Mesendoderm (in vitro differentiated cells): ENCODE data around the gene RABGAP1L.

ENCODE experiments used
- DNase-seq: peaks from one replicate; pipeline ENCODE4 v3.0.0; 2013
- H2AK5ac ChIP-seq: 2 replicates; pipeline ENCODE4 v1.6.1; 2013; ENCODE audit warnings: low read length, inconsistent platforms
- H2BK120ac ChIP-seq: 2 replicates; pipeline ENCODE4 v1.6.1; 2013; ENCODE audit warnings: low read depth, mild to moderate bottlenecking, low read length, moderate library complexity, mixed read lengths
- H2BK15ac ChIP-seq: replicated peaks from 2 replicates; pipeline ENCODE4 v1.6.1; 2013; ENCODE audit warnings: low read depth, mild to moderate bottlenecking, moderate library complexity
- H2BK5ac ChIP-seq: 2 replicates; pipeline ENCODE4 v1.6.1; 2013; ENCODE audit warnings: low read length, inconsistent platforms
- H3K18ac ChIP-seq: 2 replicates; pipeline ENCODE4 v1.6.1; 2013; ENCODE audit warnings: mild to moderate bottlenecking, low read length, mixed read lengths
- H3K23ac ChIP-seq: one replicate; pipeline ENCODE4 v1.6.1; 2013; ENCODE audit warnings: low read length
- H3K27ac ChIP-seq: 2 replicates; pipeline ENCODE4 v1.5.1; 2013; ENCODE audit warnings: low read depth, mild to moderate bottlenecking, inconsistent platforms, low read length, moderate library complexity
- H3K27me3 ChIP-seq: 2 replicates; pipeline ENCODE4 v1.6.1; 2013; ENCODE audit warnings: low read length, control low read depth, mild to moderate bottlenecking, inconsistent platforms; ENCODE audit not compliant: insufficient read depth, poor library complexity
- H3K36me3 ChIP-seq: 2 replicates; pipeline ENCODE4 v1.6.1; 2013; ENCODE audit warnings: low read length, inconsistent platforms; ENCODE audit not compliant: control insufficient read depth, insufficient read depth
- H3K4ac ChIP-seq: one replicate; pipeline ENCODE4 v1.6.1; 2013; ENCODE audit warnings: low read depth, mild to moderate bottlenecking, low read length, moderate library complexity
- H3K4me1 ChIP-seq: 2 replicates; pipeline ENCODE4 v1.6.1; 2013; ENCODE audit warnings: low read depth, low read length, inconsistent platforms; ENCODE audit not compliant: control insufficient read depth
- H3K4me2 ChIP-seq: 2 replicates; pipeline ENCODE4 v1.6.1; 2013; ENCODE audit warnings: low read length
- H3K4me3 ChIP-seq: 2 replicates; pipeline ENCODE4 v1.5.1; 2013; ENCODE audit warnings: mild to moderate bottlenecking, low read length
- H3K56ac ChIP-seq: one replicate; pipeline ENCODE4 v1.6.1; 2013; ENCODE audit warnings: low read length
- H3K79me1 ChIP-seq: 2 replicates; pipeline ENCODE4 v1.6.1; 2013; ENCODE audit warnings: low read length, inconsistent platforms
- H3K79me2 ChIP-seq: 2 replicates; pipeline ENCODE4 v1.6.1; 2013; ENCODE audit warnings: mild to moderate bottlenecking, low read length; ENCODE audit not compliant: control insufficient read depth, insufficient read depth
- H3K9ac ChIP-seq: 2 replicates; pipeline ENCODE4 v1.6.1; 2013; ENCODE audit warnings: low read length, inconsistent platforms
- H4K5ac ChIP-seq: one replicate; pipeline ENCODE4 v1.6.1; 2013; ENCODE audit warnings: low read length
- H4K8ac ChIP-seq: one replicate; pipeline ENCODE4 v1.6.1; 2013; ENCODE audit warnings: low read depth, mild to moderate bottlenecking, control low read depth, low read length, moderate library complexity
- WGBS: extraction: QIAGEN DNeasy Blood & Tissue Kit; methylation state at CpG from one replicate; pipeline ENCODE4 v1.1.7; 2013; ENCODE audit warnings: low lambda C conversion rate, missing lambda C conversion rate; ENCODE audit not compliant: insufficient coverage; ENCODE audit errors: extremely low coverage; 5-methylcytosine and 5-hydroxymethylcytosine counted together

Gene RABGAP1L

GRCh38 chr1:174922121-174922520 is 762.8 kb downstream of the RABGAP1L start:
- Histone ChIP-seq H3K36me3 (no peaks in the 10 kb centered on the region), H3K23ac (no peak overlapping the region), H3K4me3 (no peak overlapping the region), H2BK15ac (no peak overlapping the region), H4K5ac (no peak overlapping the region), H4K8ac (no peak overlapping the region), H3K79me1 (no peaks in the 10 kb centered on the region), H3K18ac (no peak overlapping the region), H3K56ac (no peak overlapping the region), H3K4me1 (no peaks in the 10 kb centered on the region), H3K4ac (peak overlapping the region; percentile 3), H3K9ac (no peak overlapping the region), H2AK5ac (no peak overlapping the region), H3K4me2 (no peak overlapping the region), H3K27me3 (no peaks in the 10 kb centered on the region), H3K79me2 (no peaks in the 10 kb centered on the region), H2BK120ac (no peak overlapping the region), H2BK5ac (no peak overlapping the region), H3K27ac (no peak overlapping the region)
- no peak for DNase-seq
- no CpG with 5 or more reads among the region's 5 CpGs for WGBS

DNA sequence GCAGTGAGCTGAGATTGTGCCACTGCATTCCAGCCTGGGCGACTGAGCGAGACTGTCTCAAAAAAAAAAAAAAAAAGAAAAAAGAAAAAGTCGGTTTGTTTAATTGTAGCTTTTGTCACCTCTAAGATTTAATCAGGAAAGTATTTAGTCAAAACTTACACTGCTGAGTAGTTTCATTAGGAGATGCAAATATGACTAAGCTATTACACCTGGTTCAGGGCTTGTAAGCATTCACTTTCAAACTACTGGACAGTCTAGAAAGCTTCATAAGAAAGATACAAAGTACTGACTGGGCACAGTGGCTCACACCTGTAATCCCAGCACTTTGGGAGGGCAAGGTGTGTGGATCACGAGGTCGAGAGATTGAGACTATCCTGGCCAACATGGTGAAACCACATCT is 764.5 kb downstream of the RABGAP1L start:
- H3K9ac ChIP-seq: no peak overlapping the region
- no peaks in the 10 kb centered on the region for H3K27me3 ChIP-seq
- no peak overlapping the region for H3K18ac ChIP-seq
- no peak overlapping the region for H4K5ac ChIP-seq
- no peak for DNase-seq
- no peak overlapping the region for H4K8ac ChIP-seq
- H3K79me2 ChIP-seq: no peaks in the 10 kb centered on the region
- no peak overlapping the region for H2BK120ac ChIP-seq
- WGBS: no CpG with 5 or more reads among the region's 5 CpGs
- no peaks in the 10 kb centered on the region for H3K36me3 ChIP-seq
- no peak overlapping the region for H3K4me3 ChIP-seq
- H3K4me1 ChIP-seq: no peaks in the 10 kb centered on the region
- no peak overlapping the region for H2BK5ac ChIP-seq
- no peak overlapping the region for H3K4ac ChIP-seq
- no peak overlapping the region for H3K23ac ChIP-seq
- H3K4me2 ChIP-seq: no peak overlapping the region
- H3K56ac ChIP-seq: no peak overlapping the region
- no peaks in the 10 kb centered on the region for H3K79me1 ChIP-seq
- H2BK15ac ChIP-seq: no peak overlapping the region
- H3K27ac ChIP-seq: no peak overlapping the region
- no peak overlapping the region for H2AK5ac ChIP-seq

GRCh38 chr1:174928541-174928940 is 769.2 kb downstream of the RABGAP1L start:
- Histone ChIP-seq H3K79me1 (no peaks in the 10 kb centered on the region), H3K27me3 (no peaks in the 10 kb centered on the region), H3K4me1 (no peaks in the 10 kb centered on the region), H3K79me2 (no peaks in the 10 kb centered on the region), H3K4me2 (no peak overlapping the region), H4K5ac (no peak overlapping the region), H3K18ac (no peak overlapping the region), H4K8ac (no peak overlapping the region), H3K23ac (no peak overlapping the region), H2BK15ac (no peak overlapping the region), H2AK5ac (no peak overlapping the region), H3K9ac (no peak overlapping the region), H3K36me3 (no peaks in the 10 kb centered on the region), H3K4me3 (no peak overlapping the region), H2BK120ac (no peak overlapping the region), H2BK5ac (no peak overlapping the region), H3K56ac (no peak overlapping the region), H3K27ac (no peak overlapping the region), H3K4ac (no peak overlapping the region)
- WGBS: no CpG with 5 or more reads among the region's 1 CpG
- no peak for DNase-seq

- WGBS: no CpG with 5 or more reads among the region's 1 CpG
- no peak for DNase-seq
Observed at GRCh38 chr1:174931214-174931613, 771.9 kb downstream of the RABGAP1L start.

DNA sequence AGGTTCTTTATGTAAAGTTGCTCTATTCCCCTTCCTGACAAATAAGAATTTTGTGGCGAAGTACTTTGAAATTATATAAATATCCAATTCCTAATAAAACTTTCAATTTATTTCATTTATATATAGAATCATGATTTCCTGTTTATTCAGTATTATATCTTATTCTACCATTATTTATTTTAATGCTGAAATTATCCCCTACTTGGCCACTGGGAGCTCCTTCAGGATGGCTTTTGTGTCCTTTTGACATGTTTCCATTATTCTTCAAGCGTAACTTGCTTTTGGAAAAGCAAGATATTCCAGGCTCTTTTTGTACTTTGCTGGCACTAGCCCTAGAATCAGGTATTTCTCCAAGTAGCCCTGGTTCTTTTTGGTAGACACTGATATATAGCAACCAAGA is 773.3 kb downstream of the RABGAP1L start:
- no peak overlapping the region for H3K23ac ChIP-seq
- H3K4me3 ChIP-seq: no peak overlapping the region
- no peaks in the 10 kb centered on the region for H3K4me1 ChIP-seq
- H3K27ac ChIP-seq: no peak overlapping the region
- no peak overlapping the region for H3K4me2 ChIP-seq
- no peak for DNase-seq
- no peak overlapping the region for H2AK5ac ChIP-seq
- no peaks in the 10 kb centered on the region for H3K79me1 ChIP-seq
- H3K4ac ChIP-seq: no peak overlapping the region
- H4K5ac ChIP-seq: no peak overlapping the region
- no CpG with 5 or more reads among the region's 2 CpGs for WGBS
- no peaks in the 10 kb centered on the region for H3K27me3 ChIP-seq
- no peak overlapping the region for H2BK5ac ChIP-seq
- no peak overlapping the region for H2BK15ac ChIP-seq
- H2BK120ac ChIP-seq: no peak overlapping the region
- H3K56ac ChIP-seq: no peak overlapping the region
- no peaks in the 10 kb centered on the region for H3K79me2 ChIP-seq
- no peak overlapping the region for H3K18ac ChIP-seq
- no peak overlapping the region for H4K8ac ChIP-seq
- H3K9ac ChIP-seq: no peak overlapping the region
- no peaks in the 10 kb centered on the region for H3K36me3 ChIP-seq

More at GRCh38 chr1:174931214-174931613, 771.9 kb downstream of the RABGAP1L start:
- Histone ChIP-seq H3K4me2 (no peak overlapping the region), H3K79me1 (no peaks in the 10 kb centered on the region), H2BK5ac (no peak overlapping the region), H4K8ac (no peak overlapping the region), H3K4ac (no peak overlapping the region), H3K27me3 (no peaks in the 10 kb centered on the region), H3K36me3 (no peaks in the 10 kb centered on the region), H3K4me3 (no peak overlapping the region), H3K18ac (no peak overlapping the region), H3K79me2 (no peaks in the 10 kb centered on the region), H2AK5ac (no peak overlapping the region), H3K4me1 (no peaks in the 10 kb centered on the region), H4K5ac (no peak overlapping the region), H3K23ac (no peak overlapping the region), H2BK120ac (no peak overlapping the region), H2BK15ac (no peak overlapping the region), H3K56ac (no peak overlapping the region), H3K27ac (no peak overlapping the region), H3K9ac (no peak overlapping the region)

- Histone ChIP-seq H3K23ac (no peak overlapping the region), H3K36me3 (no peaks in the 10 kb centered on the region), H4K8ac (no peak overlapping the region), H3K27ac (no peak overlapping the region), H3K4me2 (no peak overlapping the region), H3K4ac (no peak overlapping the region), H3K18ac (no peak overlapping the region), H3K27me3 (no peaks in the 10 kb centered on the region), H3K4me1 (no peaks in the 10 kb centered on the region), H2BK15ac (no peak overlapping the region), H2BK120ac (no peak overlapping the region), H3K9ac (no peak overlapping the region), H3K79me1 (no peaks in the 10 kb centered on the region), H3K4me3 (no peak overlapping the region), H3K56ac (no peak overlapping the region), H4K5ac (no peak overlapping the region), H2BK5ac (no peak overlapping the region), H3K79me2 (no peaks in the 10 kb centered on the region), H2AK5ac (no peak overlapping the region)
- no peak for DNase-seq
- no CpG with 5 or more reads among the region's 3 CpGs for WGBS
Observed at GRCh38 chr1:174935961-174936727, 776.8 kb downstream of the RABGAP1L start.
